SH-SY5Y (cell line): ENCODE measurements around the gene UBR4.

Experiments used
- GATA2 ChIP-seq: IDR thresholded peaks from 2 replicates; pipeline ENCODE4 v1.6.1; 2011; ENCODE audit warnings: mild to moderate bottlenecking, low read depth, low read length
- GATA3 ChIP-seq: IDR thresholded peaks from 2 replicates; pipeline ENCODE4 v1.6.1; 2011; ENCODE audit warnings: low read depth, mild to moderate bottlenecking, low read length, moderate library complexity

The UBR4 gene

DNA sequence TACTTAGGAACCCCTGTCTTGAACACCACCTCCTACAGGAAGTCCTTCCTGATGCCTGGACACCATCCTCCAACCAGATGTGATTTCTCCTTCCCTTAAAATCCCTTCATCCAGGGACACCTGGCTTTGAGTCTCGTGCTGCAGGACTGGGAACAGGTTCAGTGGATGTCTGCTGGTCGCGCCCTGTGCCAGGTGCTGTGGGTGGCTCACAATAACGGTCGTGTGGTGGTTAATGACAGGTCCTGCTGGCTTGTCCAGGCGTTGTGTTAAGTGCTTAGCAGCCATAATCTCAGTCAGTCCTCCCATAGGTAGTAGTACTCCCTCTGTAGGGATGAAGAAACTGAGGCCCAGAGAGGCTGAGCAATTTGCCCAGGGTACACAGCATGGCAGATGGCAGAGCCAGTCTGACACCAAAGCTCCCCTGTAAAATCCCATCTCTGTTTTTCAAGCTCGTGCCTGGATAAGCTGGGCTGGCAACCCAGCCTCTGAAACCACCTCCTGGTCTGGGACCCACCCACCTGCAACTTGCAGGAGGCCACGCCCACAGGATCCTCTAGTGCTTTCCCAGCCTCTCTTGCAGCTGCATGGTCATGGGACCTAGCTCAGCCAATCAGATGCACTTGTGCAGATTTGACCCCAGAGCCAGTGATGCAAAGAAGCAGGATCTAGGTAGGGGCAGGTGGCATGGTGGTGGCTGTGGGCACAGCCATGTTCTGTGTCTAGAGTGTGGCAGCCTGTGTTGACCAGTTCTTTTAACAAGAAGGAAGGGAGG lies 147.6 kb downstream of the UBR4 start:
- no peak for TF ChIP-seq GATA2
- no peak for TF ChIP-seq GATA3

DNA sequence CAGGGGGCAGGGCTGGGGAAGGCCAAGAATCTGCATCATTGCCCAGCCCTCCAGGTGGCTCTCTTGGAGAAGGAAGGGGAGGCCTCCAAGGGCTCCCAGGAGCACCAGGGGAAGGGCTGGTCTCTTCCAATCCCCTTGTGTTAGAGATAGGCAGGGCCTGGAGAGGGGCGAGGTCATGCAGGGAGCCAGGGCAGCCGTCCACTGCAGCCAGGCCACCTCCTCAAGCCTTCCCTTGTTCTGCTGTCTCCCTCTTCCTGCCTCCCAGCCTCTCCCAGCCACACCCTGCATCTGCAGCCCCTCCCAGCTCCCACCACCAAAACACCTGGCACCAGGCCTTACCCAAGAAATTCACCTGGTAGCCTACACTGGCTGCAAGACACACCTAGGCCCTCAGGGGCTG lies 148.3 kb downstream of the UBR4 start:
- TF ChIP-seq GATA3 (no peak), GATA2 (no peak)

- TF ChIP-seq GATA3 = no peak
- TF ChIP-seq GATA2 = no peak
These were observed 148.7 kb downstream of the UBR4 start for GRCh38 chr1:19061343-19061742.

GRCh38 chr1:19059773-19060172 lies 150.3 kb downstream of the UBR4 start:
- TF ChIP-seq GATA2 (no peak), GATA3 (no peak)

- TF ChIP-seq GATA2 = no peak
- no peak for TF ChIP-seq GATA3
These were observed 151.6 kb downstream of the UBR4 start for GRCh38 chr1:19058476-19058797.

DNA sequence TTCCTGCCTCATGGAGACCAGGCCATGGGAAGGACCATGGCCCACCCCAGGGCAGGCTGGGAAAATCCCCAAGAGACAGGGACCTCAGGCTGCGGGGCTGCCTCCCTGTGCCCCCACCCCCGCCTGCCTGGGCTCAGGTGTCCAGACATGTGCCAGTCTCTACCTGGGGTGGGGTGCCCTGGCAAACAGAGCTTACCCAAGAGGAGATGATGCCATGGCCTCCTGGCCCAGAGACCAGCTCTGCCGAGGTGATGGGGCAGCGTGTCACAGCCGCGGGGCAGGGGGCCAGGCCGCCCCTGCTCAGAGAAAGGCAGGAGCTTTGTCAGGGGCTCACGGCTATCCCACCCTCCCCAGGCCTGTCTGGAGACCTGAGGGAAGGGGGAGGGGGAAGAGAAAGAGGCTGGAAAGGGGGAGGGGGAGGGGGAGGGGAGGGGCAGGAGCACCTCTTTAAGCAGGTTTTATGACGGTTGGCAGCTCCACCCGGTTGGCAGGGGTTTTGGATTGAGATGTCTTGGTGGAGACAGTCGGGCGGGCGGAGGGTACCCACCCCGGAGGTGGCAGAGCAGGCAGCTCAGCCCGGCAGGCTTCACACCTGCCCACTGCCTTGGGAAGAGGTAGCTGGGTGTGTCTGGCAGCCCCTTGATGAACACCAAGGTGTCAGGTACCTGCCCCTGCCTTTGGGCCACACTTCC lies 152.1 kb downstream of the UBR4 start:
- no peak for TF ChIP-seq GATA3
- no peak for TF ChIP-seq GATA2

- no peak for TF ChIP-seq GATA3
- no peak for TF ChIP-seq GATA2
These were observed 152.8 kb downstream of the UBR4 start for GRCh38 chr1:19057182-19057779.

DNA sequence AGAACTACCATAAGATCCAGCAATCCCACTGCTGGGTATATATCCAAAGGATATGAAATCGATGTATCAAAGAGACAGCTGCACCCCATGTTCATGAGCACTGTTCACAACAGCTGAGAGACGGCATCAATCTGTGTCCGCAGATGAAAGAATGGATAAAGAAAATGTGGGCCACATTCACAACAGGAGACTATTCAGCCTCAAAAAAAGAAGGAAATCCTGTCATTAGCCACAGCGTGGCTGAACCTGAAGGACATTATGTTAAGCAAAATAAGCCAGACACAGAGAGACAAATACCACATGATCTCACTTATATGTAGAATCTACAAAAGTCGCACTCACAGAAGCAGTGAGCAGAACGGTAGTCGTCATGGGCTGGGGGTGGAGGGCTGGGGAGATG lies 154.4 kb downstream of the UBR4 start:
- TF ChIP-seq GATA2 (no peak), GATA3 (no peak)

- TF ChIP-seq GATA2 = no peak
- no peak for TF ChIP-seq GATA3
These were observed 155.1 kb downstream of the UBR4 start for GRCh38 chr1:19055001-19055400.

DNA sequence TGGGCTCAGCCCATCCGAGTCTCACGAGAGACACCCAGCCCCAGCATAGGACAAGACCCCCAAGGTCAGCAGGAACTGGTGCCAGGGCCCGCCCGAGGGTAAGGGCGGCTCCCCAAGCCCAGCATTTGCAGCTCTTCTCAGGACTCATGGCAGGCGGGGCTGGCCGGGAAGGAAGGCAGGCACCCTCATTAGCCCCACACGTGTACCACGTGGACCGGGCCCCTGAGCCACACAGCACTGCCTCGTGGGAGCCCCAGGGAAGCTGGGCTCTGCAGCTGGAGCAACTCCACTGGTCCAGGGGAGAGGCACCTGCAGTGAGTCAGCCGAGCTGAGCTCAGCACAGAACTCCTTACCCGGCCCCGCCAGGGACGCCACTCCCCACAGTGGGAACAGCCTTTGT lies 155.8 kb downstream of the UBR4 start:
- TF ChIP-seq GATA3 = no peak
- no peak for TF ChIP-seq GATA2

- no peak for TF ChIP-seq GATA2
- TF ChIP-seq GATA3 = no peak
These were observed 156.6 kb downstream of the UBR4 start for GRCh38 chr1:19053486-19053885.

DNA sequence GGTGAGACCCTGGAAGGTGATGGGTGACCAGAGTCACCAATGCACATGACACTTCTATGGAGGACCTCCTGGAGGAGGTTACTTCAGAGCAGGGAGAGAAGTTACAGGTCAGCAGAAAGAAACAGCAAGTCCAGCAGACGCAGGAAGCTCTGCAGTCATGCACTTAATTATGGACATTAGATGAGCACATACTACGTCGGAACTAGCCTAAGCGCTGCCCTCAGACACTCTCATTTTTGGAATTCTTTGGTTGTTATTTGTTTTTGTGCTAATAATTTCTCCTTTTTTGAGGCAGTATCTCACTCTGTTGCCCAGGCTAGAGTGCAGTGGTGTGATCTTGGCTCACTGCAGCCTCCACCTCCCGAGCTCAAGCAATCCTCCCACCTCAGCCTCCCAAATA lies 160.3 kb downstream of the UBR4 start:
- TF ChIP-seq GATA2 (no peak), GATA3 (no peak)

- TF ChIP-seq GATA2 = no peak
- no peak for TF ChIP-seq GATA3
These were observed 160.8 kb downstream of the UBR4 start for GRCh38 chr1:19049128-19049768.

DNA sequence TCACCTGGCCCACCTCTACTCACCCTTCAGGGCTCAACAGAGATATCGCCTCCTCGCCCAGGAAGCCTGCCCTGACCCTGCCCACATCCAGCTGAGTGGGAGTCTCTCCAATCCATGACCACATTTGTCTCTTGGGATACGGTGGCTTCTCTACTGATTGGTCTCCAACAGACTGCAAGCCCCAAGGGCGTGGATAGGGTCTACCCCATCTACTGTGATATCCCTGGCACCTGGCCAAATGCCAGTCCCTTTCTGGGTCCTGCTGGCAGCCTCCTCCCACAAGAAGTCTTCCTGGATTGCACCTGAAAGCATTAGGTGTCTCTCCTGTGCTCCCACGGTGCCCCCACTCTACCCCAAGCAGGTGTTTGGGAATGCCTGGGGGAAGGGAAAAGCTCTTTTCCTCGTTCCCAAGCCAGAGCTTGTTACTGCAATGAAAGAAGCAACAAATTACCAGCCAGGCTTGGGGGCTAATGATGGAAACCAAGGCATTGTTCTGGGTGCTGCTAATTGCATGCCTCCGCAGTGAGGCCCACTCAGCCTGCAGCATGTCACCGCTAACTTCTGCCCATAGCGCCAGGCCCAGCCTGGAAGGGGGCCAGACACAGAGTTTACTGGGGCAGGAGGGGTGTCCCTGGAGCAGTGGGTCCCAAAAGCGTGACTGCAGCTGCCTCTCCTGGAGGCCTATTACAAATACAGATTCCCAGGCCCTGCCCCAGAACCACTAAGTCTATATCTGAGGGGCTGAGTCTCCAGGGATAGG lies 162.9 kb downstream of the UBR4 start:
- TF ChIP-seq GATA2 (no peak), GATA3 (no peak)
